SK-N-SH (cell line): ENCODE measurements around the gene ATG7. TPM values are rescaled to one million over a fixed set of nuclear protein-coding genes. Genes with fewer than 3 reads are reported as not detected.
"Not testable (repeated sequence)": the region's sequence is repeated elsewhere in the genome, so short reads cannot be mapped to it uniquely, and the experiment has no call there.

ENCODE experiments used
- CTCF ChIA-PET: fragments of 300-600, 350-600 bp; formaldehyde crosslinking; extraction: SDS; loops from one replicate; lab custom pipeline; 2021; lab: Yijun Ruan, JAX
- POLR2A ChIA-PET: fragments of 350-600 bp; sonication (Branson Sonifier 250); formaldehyde crosslinking; extraction: SDS; loops from one replicate; lab custom pipeline; 2020; ENCODE audit warnings: antibody characterized with exemption, inconsistent platforms; lab: Yijun Ruan, JAX
- DNase-seq: peaks from one replicate; pipeline ENCODE4 v3.0.0; 2012
- H2AFZ ChIP-seq: fragments of 200-600 bp; sonication (generic); 2 replicates; pipeline ENCODE4 v1.8.1; 2016; ENCODE audit warnings: antibody characterized with exemption, mild to moderate bottlenecking, low read depth
- H3F3A ChIP-seq: fragments of 200-600 bp; sonication (generic); replicated peaks from 2 replicates; pipeline ENCODE3; 2016; ENCODE audit warnings: antibody characterized with exemption, mild to moderate bottlenecking; ENCODE audit not compliant: insufficient read depth
- H3K27ac ChIP-seq, 2 experiments: fragments of 200-500 bp in 1 of 2; fragments of 200-600 bp in 1 of 2; sonication (Bioruptor generic) in 1 of 2; sonication (generic), shearing (Covaris generic) in 1 of 2; 2 replicates each; pipeline versions ENCODE4 v1.5.1 to v1.6.1; 2014 to 2016; ENCODE audit warnings: low read depth in 2 of 2, inconsistent platforms in 1 of 2, low read length in 1 of 2, mild to moderate bottlenecking in 1 of 2, mixed read lengths in 1 of 2
- H3K27me3 ChIP-seq: fragments of 200-600 bp; sonication (generic), shearing (Covaris generic); 2 replicates; pipeline ENCODE4 v1.6.1; 2016; ENCODE audit warnings: mixed run types; ENCODE audit not compliant: insufficient read depth
- H3K36me3 ChIP-seq, 2 experiments: fragments of 200-500 bp in 1 of 2; fragments of 200-600 bp in 1 of 2; sonication (Bioruptor generic) in 1 of 2; sonication (generic) in 1 of 2; replicated peaks in 1 of 2; 2 replicates each; pipeline versions ENCODE3 to v1.5.1; 2014 to 2016; ENCODE audit warnings: low read length in 1 of 2, mild to moderate bottlenecking in 1 of 2; ENCODE audit not compliant: insufficient read depth in 2 of 2, control insufficient read depth in 1 of 2
- H3K4me1 ChIP-seq, 2 experiments: fragments of 200-500 bp in 1 of 2; fragments of 200-600 bp in 1 of 2; sonication (Bioruptor generic) in 1 of 2; sonication (generic), shearing (Covaris generic) in 1 of 2; 2 replicates each; pipeline versions ENCODE4 v1.5.1 to v1.6.1; 2014 to 2016; ENCODE audit warnings: low read depth in 1 of 2, low read length in 1 of 2, mixed run types in 1 of 2; ENCODE audit not compliant: insufficient read depth in 2 of 2, control insufficient read depth in 1 of 2
- H3K4me2 ChIP-seq: fragments of 200-600 bp; sonication (generic), shearing (Covaris generic); 2 replicates; pipeline ENCODE4 v1.6.1; 2017; ENCODE audit warnings: mixed run types
- H3K4me3 ChIP-seq, 2 experiments: fragments of 200-500 bp in 1 of 2; fragments of 200-600 bp in 1 of 2; sonication (Bioruptor generic) in 1 of 2; sonication (generic), shearing (Covaris generic) in 1 of 2; 2 replicates each; pipeline versions ENCODE4 v1.5.1 to v1.8.1; 2014 to 2016; ENCODE audit warnings: low read depth in 2 of 2, inconsistent platforms in 1 of 2, low read length in 1 of 2, mild to moderate bottlenecking in 1 of 2, mixed read lengths in 1 of 2, moderate library complexity in 1 of 2
- H3K79me2 ChIP-seq: fragments of 200-600 bp; sonication (generic); 2 replicates; pipeline ENCODE4 v1.8.1; 2017; ENCODE audit warnings: mild to moderate bottlenecking; ENCODE audit not compliant: insufficient read depth
- H3K9ac ChIP-seq: fragments of 200-600 bp; sonication (generic); 2 replicates; pipeline ENCODE4 v1.6.1; 2017; ENCODE audit warnings: mixed run types
- H3K9me2 ChIP-seq: fragments of 200-600 bp; sonication (generic); 2 replicates; pipeline ENCODE4 v1.6.1; 2017; ENCODE audit warnings: mixed run types
- H3K9me3 ChIP-seq: fragments of 200-600 bp; sonication (generic); 2 replicates; pipeline ENCODE4 v1.6.1; 2017; ENCODE audit warnings: mixed run types, mild to moderate bottlenecking, moderate library complexity
- H4K20me1 ChIP-seq: fragments of 200-600 bp; sonication (generic); 2 replicates; pipeline ENCODE4 v1.6.1; 2017; ENCODE audit warnings: mild to moderate bottlenecking, mixed run types; ENCODE audit not compliant: insufficient read depth
- EZH2phosphoT487 ChIP-seq: fragments of 200-600 bp; sonication (generic); IDR thresholded peaks from 2 replicates; pipeline ENCODE4 v1.6.1; 2017; ENCODE audit warnings: low read depth, mixed run types, mild to moderate bottlenecking, antibody characterized with exemption, moderate library complexity, borderline replicate concordance
- NFIC ChIP-seq: IDR thresholded peaks from 2 replicates; pipeline ENCODE4 v1.4.0; 2012; ENCODE audit warnings: borderline replicate concordance
- RXRA ChIP-seq: IDR thresholded peaks from 2 replicates; pipeline ENCODE4 v1.4.0; 2012; ENCODE audit warnings: low read depth, mild to moderate bottlenecking, borderline replicate concordance
- USF1 ChIP-seq: IDR thresholded peaks from 2 replicates; pipeline ENCODE4 v1.4.0; 2012; ENCODE audit warnings: low read depth, borderline replicate concordance
- WGBS: methylation state at CpG from one replicate; pipeline ENCODE4 v1.1.6; 2017; ENCODE audit warnings: low lambda C conversion rate; 5-methylcytosine and 5-hydroxymethylcytosine counted together
- polyA plus RNA-seq, 3 experiments: library from polyadenylated mRNA; depleted of rRNA; stranded (reverse); fragments of >200 nt; gene quantifications; 2 replicates each; pipeline ENCODE4 v1.2.3, GENCODE V29; 2012

The ATG7 gene
- polyA plus RNA-seq, 1 of the 3 experiments (the other 2 are of a cell fraction) = 29.5 TPM

- TF ChIP-seq RXRA (peak; percentile 34; the same call in 1 of the 2 replicates), USF1 (no peak)
These were observed 226.9 kb downstream of the ATG7 start (continued) for GRCh38 chr3:11499144-11499543.

GRCh38 chr3:11502413-11502812, 230.2 kb downstream of the ATG7 start:
- H3K9ac ChIP-seq, H3K27ac ChIP-seq, POLR2A ChIA-PET, H4K20me1 ChIP-seq, H3K9me2 ChIP-seq, H3K36me3 ChIP-seq, H3K4me3 ChIP-seq, H2AFZ ChIP-seq, H3K9me3 ChIP-seq, H3K27me3 ChIP-seq, DNase-seq, H3K4me2 ChIP-seq, H3K79me2 ChIP-seq: not testable (repeated sequence)
- CTCF ChIA-PET = interaction anchor here (1.2 kb wide), 1 partner anchor 123 kb away, joined by 4 read pairs; no protein-coding TSS in a partner anchor
- peaks cover 9 to 13% of the 10 kb centered on the region in 2 experiments for H3K4me1 ChIP-seq
- no CpG with 5 or more reads among the region's 3 CpGs for WGBS
- peaks cover 18% of the 10 kb centered on the region for H3F3A ChIP-seq

GRCh38 chr3:11507719-11508118, 235.5 kb downstream of the ATG7 start:
- peaks cover 6% of the 10 kb centered on the region; the same call in 1 of the 2 replicates for H3K79me2 ChIP-seq
- H3K4me3 ChIP-seq = no peak overlapping the region
- DNase-seq = no peak
- no peaks in the 10 kb centered on the region for H3K9me3 ChIP-seq
- no peak overlapping the region for H3K9ac ChIP-seq
- H4K20me1 ChIP-seq = no peaks in the 10 kb centered on the region
- no peak overlapping the region for H3K4me2 ChIP-seq
- POLR2A ChIA-PET = no interaction called here
- no peaks in the 10 kb centered on the region for H3K36me3 ChIP-seq
- H3K4me1 ChIP-seq = peaks cover 30 to 31% of the 10 kb centered on the region in 2 experiments
- peaks cover 22% of the 10 kb centered on the region for H3F3A ChIP-seq
- peak; percentile 66; the same call in 1 of the 2 replicates for TF ChIP-seq USF1
- no peak for TF ChIP-seq EZH2phosphoT487
- TF ChIP-seq NFIC = no peak
- TF ChIP-seq, all 33 proteins: peak for 1
- H3K9me2 ChIP-seq = no peaks in the 10 kb centered on the region
- CTCF ChIA-PET = interaction anchor here (1.3 kb wide), 1 partner anchor 129 kb away, joined by 3 read pairs; no protein-coding TSS in a partner anchor
- peak overlapping the region; percentile 39 to 94; a peak in 2 of 4 replicates for H3K27ac ChIP-seq
- no peak overlapping the region for H2AFZ ChIP-seq
- H3K27me3 ChIP-seq = no peaks in the 10 kb centered on the region
